Heart left ventricle (tissue), 16 donors: ENCODE measurements around the gene OGFRL1. TPM values are rescaled to one million over a fixed set of nuclear protein-coding genes. Genes with fewer than 3 reads are reported as not detected.

Experiments
- ATAC-seq, 4 donors: fragments of 200-7000 bp; cut with Tn5 transposase; one replicate each; pipeline ENCODE4 v1.9.1; 2020 to 2022; ENCODE audit warnings: moderate library complexity in 4 of 4, mild to moderate bottlenecking in 3 of 4, moderate number of reproducible peaks in 1 of 4
- DNase-seq, 5 donors: peaks; one replicate each; pipeline ENCODE4 v3.0.0-alpha.2; 2020
- H3K27ac ChIP-seq, 12 donors: fragments of 200-600 bp; sonication (generic) in 4 of 12; one replicate each; pipeline versions ENCODE4 v1.5.0 to v1.8.0; 2016 to 2022; ENCODE audit warnings: mild to moderate bottlenecking in 2 of 12
- H3K27me3 ChIP-seq, 9 donors: fragments of 200-600 bp; sonication (generic) in 2 of 9; one replicate each; pipeline versions ENCODE4 v1.5.1 to v1.8.0; 2016 to 2022; ENCODE audit warnings: mild to moderate bottlenecking in 3 of 9
- H3K36me3 ChIP-seq, 9 donors: fragments of 200-600 bp; sonication (generic) in 2 of 9; one replicate each; pipeline versions ENCODE4 v1.5.0 to v1.8.0; 2018 to 2022; ENCODE audit warnings: mild to moderate bottlenecking in 2 of 9
- H3K4me1 ChIP-seq, 12 donors: fragments of 200-600 bp; sonication (generic) in 4 of 12; one replicate each; pipeline versions ENCODE4 v1.5.0 to v1.8.0; 2016 to 2022; ENCODE audit warnings: mild to moderate bottlenecking in 3 of 12
- H3K4me3 ChIP-seq, 12 donors: fragments of 200-600 bp; sonication (generic) in 4 of 12; one replicate each; pipeline versions ENCODE4 v1.5.0 to v1.8.0; 2017 to 2022; ENCODE audit warnings: mild to moderate bottlenecking in 9 of 12, moderate library complexity in 4 of 12
- H3K9me3 ChIP-seq, 12 donors: fragments of 200-600 bp; sonication (generic) in 4 of 12; one replicate each; pipeline versions ENCODE4 v1.5.0 to v1.8.0; 2016 to 2022; ENCODE audit warnings: mild to moderate bottlenecking in 1 of 12
- CTCF ChIP-seq, 12 donors: fragments of 200-600 bp; sonication (generic) in 4 of 12; IDR thresholded peaks; one replicate each; pipeline versions ENCODE4 v1.5.0 to v1.8.0; 2018 to 2022; ENCODE audit warnings: antibody characterized with exemption in 12 of 12, mild to moderate bottlenecking in 5 of 12
- POLR2A ChIP-seq, 2 donors: fragments of 450-650 bp; IDR thresholded peaks; one replicate each; pipeline ENCODE4 v1.6.1; 2017; ENCODE audit warnings: antibody characterized with exemption in 2 of 2, mild to moderate bottlenecking in 2 of 2, moderate library complexity in 2 of 2
- WGBS, 4 donors: extraction: QIAGEN DNeasy Blood & Tissue Kit in 2 of 4; methylation state at CpG; one replicate each; pipeline versions ENCODE4 v1.1.5 to v1.1.7; 2013 to 2018; 5-methylcytosine and 5-hydroxymethylcytosine counted together
- intact Hi-C, 10 donors: fragments of 100-400 bp; cut with DNase I; formaldehyde crosslinking; loops; one replicate each; pipeline versions ENCODE4 v1.11.1 to v1.14.2; 2022
- polyA plus RNA-seq, 2 donors: library from polyadenylated mRNA; stranded (reverse); fragments of 200-250 nt; gene quantifications; one replicate each; pipeline ENCODE4 v1.2.3, GENCODE V29; 2013
- total RNA-seq, 9 donors: library from RNA; depleted of rRNA in 2 of 9; stranded (reverse); fragments of >200 nt in 2 of 9; fragmentation: NEBNext Ultra II Directional in 3 of 9; extraction: Animal tissue kit (Norgen Biotek cat#: 25700) in 3 of 9; gene quantifications; one replicate each; pipeline versions ENCODE4 v1.1.0 to v1.2.4, GENCODE V29; 2016 to 2023
- donor health status: ischemic (EF 13 %, LVEDD 7.1; RV severe dilation, severe dysfunction).
- donor health status: healthy with polysubstance abuse.
- donor health status: DM: no; HTN: yes; CAD: no.
- donor health status: DM: no; HTN: no; CAD: no.
- donor health status: ischemic (EF 25% LVEDD 6.9; RV normal size, moderate dysfunction).
- donor health status: ischemic (EF 25% LVEDD 5.7; RV mildly dilated, moderate dysfunction).
- donor health status: healthy.
- donor health status: DM: yes; HTN: yes; CAD: no.
- donor health status: ischemic (EF 35%, LVEDD 5.7; RV mildly dilated, moderate dysfunction).
- donor health status: nonischemic (EF 11% LVEDD 7.7; RV severe dilation, severe dysfunction).
- donor health status: DM: yes; HTN: yes; CAD: no.
- donor health status: PGD.
- donor health status: ischemic (EF 29% LVEDD 5.4; RV normal size, mild dysfunction).
- donor health status: nonischemic (EF 23%, LVEDD 6.1; RV moderate dilation, normal function).

OGFRL1 gene
- total and polyA plus RNA-seq, 11 donors: 2.7 to 18.5 (median 7.7) TPM

GRCh38 chr6:71321314-71321713, 32.7 kb downstream of the OGFRL1 start:
- no peak overlapping the region for H3K27ac ChIP-seq
- DNase-seq (no peak), ATAC-seq (no peak)
- peaks cover 0 to 10% (median 0%) of the 10 kb centered on the region in 12 donors for H3K4me1 ChIP-seq
- TF ChIP-seq CTCF (IDR thresholded peaks at IDR 0.05): no peak
- no peak for TF ChIP-seq POLR2A (IDR thresholded peaks at IDR 0.05)
- H3K4me3 ChIP-seq: no peak overlapping the region
- peaks cover 0 to 6% (median 0%) of the 10 kb centered on the region in 12 donors for H3K9me3 ChIP-seq
- no peaks in the 10 kb centered on the region for H3K36me3 ChIP-seq
- no peaks in the 10 kb centered on the region for H3K27me3 ChIP-seq
- intact Hi-C loops: no loop called here

- Histone ChIP-seq H3K27me3 (no peaks in the 10 kb centered on the region), H3K36me3 (no peaks in the 10 kb centered on the region), H3K4me1 (peaks cover 0 to 10% (median 0%) of the 10 kb centered on the region in 12 donors), H3K4me3 (no peak overlapping the region), H3K9me3 (no peaks in the 10 kb centered on the region), H3K27ac (peak overlapping the region in 1 of 12 donors; percentile 50)
- DNase-seq (peak in 1 of 5 donors; percentile 17), ATAC-seq (peak in 3 of 4 donors; percentile 31 to 47 (median 46))
- WGBS, 4 donors: 61 to 75% (median 72%) methylated on average over 5 of the region's 5 CpGs
- intact Hi-C loops: no loop called here
- no peak for TF ChIP-seq CTCF (IDR thresholded peaks at IDR 0.05)
- TF ChIP-seq POLR2A (IDR thresholded peaks at IDR 0.05): no peak
These were observed 35.7 kb downstream of the OGFRL1 start for GRCh38 chr6:71324194-71324785.

- Histone ChIP-seq H3K9me3 (no peaks in the 10 kb centered on the region), H3K4me1 (peaks cover 0 to 6% (median 0%) of the 10 kb centered on the region in 12 donors), H3K4me3 (no peak overlapping the region), H3K27me3 (no peaks in the 10 kb centered on the region), H3K36me3 (no peaks in the 10 kb centered on the region), H3K27ac (no peak overlapping the region)
- TF ChIP-seq CTCF (IDR thresholded peaks at IDR 0.05) (no peak), POLR2A (IDR thresholded peaks at IDR 0.05) (no peak)
- DNase-seq (no peak), ATAC-seq (no peak)
- intact Hi-C loops: no loop called here
These were observed 38.0 kb downstream of the OGFRL1 start for GRCh38 chr6:71326611-71327010.

GRCh38 chr6:71330501-71330900, 41.9 kb downstream of the OGFRL1 start:
- Histone ChIP-seq H3K27ac (no peak overlapping the region), H3K4me1 (peaks cover 0 to 13% (median 0%) of the 10 kb centered on the region in 12 donors), H3K9me3 (no peaks in the 10 kb centered on the region), H3K36me3 (no peaks in the 10 kb centered on the region), H3K27me3 (no peaks in the 10 kb centered on the region), H3K4me3 (no peak overlapping the region)
- WGBS, 4 donors: 93 to 95% (median 94%) methylated on average over 3 of the region's 3 CpGs
- ATAC-seq (no peak), DNase-seq (no peak)
- TF ChIP-seq CTCF (IDR thresholded peaks at IDR 0.05) (no peak), POLR2A (IDR thresholded peaks at IDR 0.05) (no peak)
- intact Hi-C loops: no loop called here
